Activated T-cell treated with anti-CD3 and anti-CD28 coated beads for 48 hours (primary cell): ENCODE measurements around the gene MAPK6.

Experiments
- DNase-seq: peaks from one replicate; pipeline ENCODE4 v3.0.0-alpha.2; 2020; ENCODE audit warnings: low read depth

Gene MAPK6

GRCh38 chr15:52103217-52104207, 84.5 kb downstream of the MAPK6 start:
- no peak for DNase-seq

- DNase-seq: no peak
These were observed 85.5 kb downstream of the MAPK6 start for GRCh38 chr15:52104532-52105004.

- no peak for DNase-seq
These were observed 86.8 kb downstream of the MAPK6 start for GRCh38 chr15:52105846-52106245.

GRCh38 chr15:52106641-52107040, 87.6 kb downstream of the MAPK6 start:
- no peak for DNase-seq

- no peak for DNase-seq
These were observed 88.2 kb downstream of the MAPK6 start for GRCh38 chr15:52107238-52107637.

- DNase-seq: no peak
These were observed 90.8 kb downstream of the MAPK6 start for GRCh38 chr15:52109559-52110451.

- DNase-seq: no peak
These were observed 92.6 kb downstream of the MAPK6 start for GRCh38 chr15:52111517-52112202.

- DNase-seq: peak; percentile 38
These were observed 93.3 kb downstream of the MAPK6 start for GRCh38 chr15:52112203-52112750.

GRCh38 chr15:52113235-52113634, 94.2 kb downstream of the MAPK6 start:
- DNase-seq: no peak

- DNase-seq: no peak
These were observed 94.7 kb downstream of the MAPK6 start for GRCh38 chr15:52113708-52114107.

- DNase-seq: no peak
These were observed 95.4 kb downstream of the MAPK6 start for GRCh38 chr15:52114261-52115055.

- DNase-seq: no peak
These were observed 96.8 kb downstream of the MAPK6 start for GRCh38 chr15:52115598-52116427.
